Measurements from ENCODE around the gene CNTNAP2. TPM values are rescaled to one million over a fixed set of nuclear protein-coding genes. Genes with fewer than 3 reads are reported as not detected.

CNTNAP2 gene
- total RNA-seq, 1 experiment from 2014 or later, result 0.03 TPM

- no TSS peak for BruUV-seq (replicated peaks)
- H3K4me1 ChIP-seq (ENCODE audit: control insufficient read depth, insufficient read depth, low read length), result no peaks in the 10 kb centered on the region
- intact Hi-C loops (cut with micrococcal nuclease; ENCODE audit: unreplicated experiment), result no loop called here
Observed at GRCh38 chr7:147089051-147089461, 972.5 kb downstream of the CNTNAP2 start.

GRCh38 chr7:147089608-147090007 is 973.0 kb downstream of the CNTNAP2 start:
- ATAC-seq, result no peak
- Histone ChIP-seq H3K27ac (ENCODE audit: low read length) (no peak overlapping the region), H3K27me3 (ENCODE audit: control insufficient read depth, insufficient read depth, low read length) (no peaks in the 10 kb centered on the region), H3K9me3 (ENCODE audit: control insufficient read depth, insufficient read depth, low read depth, low read length) (no peaks in the 10 kb centered on the region), H3K36me3 (ENCODE audit: control insufficient read depth, insufficient read depth, low read length) (no peaks in the 10 kb centered on the region), H3K4me1 (ENCODE audit: control insufficient read depth, insufficient read depth, low read length) (no peaks in the 10 kb centered on the region), H3K4me3 (ENCODE audit: low read depth in 2 of 2, low read length in 2 of 2) (no peak overlapping the region)
- no peak for TF ChIP-seq CTCF (IDR thresholded peaks at IDR 0.05)
- BruUV-seq (replicated peaks), result no TSS peak
- ChIA-PET CTCF (no interaction called here), POLR2A (interaction anchor here (0.6 kb wide), 1 partner anchor 1706 kb away, joined by 5 read pairs; no protein-coding TSS in a partner anchor)
- intact Hi-C loops (cut with micrococcal nuclease; ENCODE audit: unreplicated experiment), result no loop called here
- in situ Hi-C loops (cut with HindIII; ENCODE audit: low pct_unique_long_range_greater_than_20kb, low sequenced_read_pairs), result no loop called here
- DNase-seq (ENCODE audit: low read depth, low spot score), result no peak

More at GRCh38 chr7:147089051-147089461, 972.5 kb downstream of the CNTNAP2 start:
- no peak for DNase-seq (ENCODE audit: low read depth, low spot score)
- no peak overlapping the region for H3K4me3 ChIP-seq (ENCODE audit: low read depth in 2 of 2, low read length in 2 of 2)
- no peak overlapping the region for H3K27ac ChIP-seq (ENCODE audit: low read length)
- no peak for ATAC-seq
- no peaks in the 10 kb centered on the region for H3K27me3 ChIP-seq (ENCODE audit: control insufficient read depth, insufficient read depth, low read length)
- CTCF ChIA-PET, result no interaction called here
- H3K9me3 ChIP-seq (ENCODE audit: control insufficient read depth, insufficient read depth, low read depth, low read length), result no peaks in the 10 kb centered on the region
- no peaks in the 10 kb centered on the region for H3K36me3 ChIP-seq (ENCODE audit: control insufficient read depth, insufficient read depth, low read length)
- TF ChIP-seq TCF7L2 (IDR thresholded peaks at IDR 0.05; ENCODE audit: low read depth, low read length), result no peak
- no peak for TF ChIP-seq REST (IDR thresholded peaks at IDR 0.05; ENCODE audit: insufficient read depth in 1 of 2, low read depth in 2 of 2, low read length in 1 of 2)
- TF ChIP-seq SIN3A (IDR thresholded peaks at IDR 0.05; ENCODE audit: borderline replicate concordance, insufficient read depth, low read depth, low read length), result no peak
- TF ChIP-seq CTCF (IDR thresholded peaks at IDR 0.05), result no peak
- TF ChIP-seq POLR2AphosphoS5 (IDR thresholded peaks at IDR 0.05; ENCODE audit: low read depth, low read length), result no peak
- POLR2A ChIA-PET, result no interaction called here
- in situ Hi-C loops (cut with HindIII; ENCODE audit: low pct_unique_long_range_greater_than_20kb, low sequenced_read_pairs), result no loop called here

GRCh38 chr7:147096629-147097028 is 980.0 kb downstream of the CNTNAP2 start:
- ChIA-PET CTCF (no interaction called here), POLR2A (no interaction called here)
- H3K4me3 ChIP-seq (ENCODE audit: low read depth in 2 of 2, low read length in 2 of 2), result no peak overlapping the region
- BruUV-seq (replicated peaks), result no TSS peak
- intact Hi-C loops (cut with micrococcal nuclease; ENCODE audit: unreplicated experiment) (no loop called here), in situ Hi-C loops (cut with HindIII; ENCODE audit: low pct_unique_long_range_greater_than_20kb, low sequenced_read_pairs) (no loop called here)
- H3K9me3 ChIP-seq (ENCODE audit: control insufficient read depth, insufficient read depth, low read depth, low read length), result no peaks in the 10 kb centered on the region
- no peaks in the 10 kb centered on the region for H3K36me3 ChIP-seq (ENCODE audit: control insufficient read depth, insufficient read depth, low read length)
- ATAC-seq (no peak), DNase-seq (ENCODE audit: low read depth, low spot score) (no peak)
- H3K27me3 ChIP-seq (ENCODE audit: control insufficient read depth, insufficient read depth, low read length), result no peaks in the 10 kb centered on the region
- H3K4me1 ChIP-seq (ENCODE audit: control insufficient read depth, insufficient read depth, low read length), result no peaks in the 10 kb centered on the region
- H3K27ac ChIP-seq (ENCODE audit: low read length), result no peak overlapping the region
- TF ChIP-seq TCF7L2 (IDR thresholded peaks at IDR 0.05; ENCODE audit: low read depth, low read length) (no peak), CTCF (IDR thresholded peaks at IDR 0.05) (no peak), POLR2AphosphoS5 (IDR thresholded peaks at IDR 0.05; ENCODE audit: low read depth, low read length) (no peak), REST (IDR thresholded peaks at IDR 0.05; ENCODE audit: insufficient read depth in 1 of 2, low read depth in 2 of 2, low read length in 1 of 2) (no peak), SIN3A (IDR thresholded peaks at IDR 0.05; ENCODE audit: borderline replicate concordance, insufficient read depth, low read depth, low read length) (no peak)
